Stomach (tissue), 9 donors: ENCODE measurements around the gene CDC45. TPM values are rescaled to one million over a fixed set of nuclear protein-coding genes. Genes with fewer than 3 reads are reported as not detected.

Experiments used
- DNase-seq, 2 donors: peaks; one replicate each; pipeline versions ENCODE4 v3.0.0 to v3.0.0-alpha.2; 2013 to 2019
- H3K27ac ChIP-seq, 5 donors: fragments of 200-600 bp in 4 of 5; sonication (generic) in 4 of 5; one replicate each; pipeline ENCODE4 v1.5.1; 2013 to 2019; ENCODE audit warnings: mild to moderate bottlenecking in 1 of 5, moderate library complexity in 1 of 5
- H3K27me3 ChIP-seq, 3 donors: fragments of 200-600 bp; sonication (generic); one replicate each; pipeline ENCODE4 v1.5.1; 2017 to 2019; ENCODE audit warnings: mixed run types in 1 of 3
- H3K36me3 ChIP-seq, 4 donors: fragments of 200-600 bp; sonication (generic); 1 replicate in 3 of 4; 2 replicates in 1 of 4; pipeline ENCODE4 v1.5.1; 2016 to 2019
- H3K4me1 ChIP-seq, 4 donors: fragments of 200-600 bp; sonication (generic); one replicate each; pipeline ENCODE4 v1.5.1; 2016 to 2019
- H3K4me3 ChIP-seq, 4 donors: fragments of 200-600 bp; sonication (generic) in 3 of 4; one replicate each; pipeline ENCODE4 v1.5.1; 2016 to 2019; ENCODE audit warnings: mild to moderate bottlenecking in 1 of 4
- H3K9me3 ChIP-seq, 4 donors: fragments of 200-600 bp; sonication (generic); one replicate each; pipeline ENCODE4 v1.5.1; 2016 to 2019
- EP300 ChIP-seq: sonication (generic); formaldehyde crosslinking; IDR thresholded peaks from one replicate; pipeline ENCODE4 v1.6.1; 2017; ENCODE audit warnings: antibody characterized with exemption
- POLR2A ChIP-seq, 4 donors: fragments of 450-650 bp; IDR thresholded peaks; one replicate each; pipeline ENCODE4 v1.6.1; 2016; ENCODE audit warnings: antibody characterized with exemption in 4 of 4, control low read depth in 2 of 4, mild to moderate bottlenecking in 1 of 4, moderate library complexity in 1 of 4
- POLR2AphosphoS5 ChIP-seq, 3 donors: sonication (generic); formaldehyde crosslinking; IDR thresholded peaks; one replicate each; pipeline ENCODE4 v1.6.1; 2016; ENCODE audit warnings: antibody characterized with exemption in 3 of 3
- WGBS, 5 donors: extraction: QIAGEN DNeasy Blood & Tissue Kit in 3 of 5; methylation state at CpG; one replicate each; pipeline versions ENCODE4 v1.1.5 to v1.1.7; 2013 to 2018; 5-methylcytosine and 5-hydroxymethylcytosine counted together
- intact Hi-C: fragments of 100-400 bp; cut with DNase I; formaldehyde crosslinking; loops from one replicate; pipeline ENCODE4 v1.15.1; 2023; ENCODE audit warnings: low total_unique reads
- polyA plus RNA-seq, 3 donors: library from polyadenylated mRNA; stranded (reverse); fragments of 200-250 nt; gene quantifications; one replicate each; pipeline ENCODE4 v1.2.3, GENCODE V29; 2013
- total RNA-seq, 5 donors: library from RNA; depleted of rRNA; stranded (reverse); fragments of >200 nt; gene quantifications; one replicate each; pipeline versions ENCODE4 v1.1.0 to v1.2.3, GENCODE V29; 2014 to 2016
- TF ChIP-seq, protein P1 (sequence below), 7 experiments: fragments of 450-650 bp in 4 of 7; fragments of 200-600 bp in 3 of 7; sonication (generic) in 3 of 7; IDR thresholded peaks; one replicate each; pipeline ENCODE4 v1.5.1; 2016 to 2019; ENCODE audit warnings: antibody characterized with exemption in 7 of 7, control low read depth in 2 of 7, mild to moderate bottlenecking in 1 of 7
- donor health status: healthy with polysubstance abuse.
- donor health status: Bipolar disorder and iron deficiency.
- donor health status: healthy.

Gene CDC45
- total and polyA plus RNA-seq, 8 donors, result 1.2 to 44.2 (median 5.4) TPM; not detected in 1

DNA sequence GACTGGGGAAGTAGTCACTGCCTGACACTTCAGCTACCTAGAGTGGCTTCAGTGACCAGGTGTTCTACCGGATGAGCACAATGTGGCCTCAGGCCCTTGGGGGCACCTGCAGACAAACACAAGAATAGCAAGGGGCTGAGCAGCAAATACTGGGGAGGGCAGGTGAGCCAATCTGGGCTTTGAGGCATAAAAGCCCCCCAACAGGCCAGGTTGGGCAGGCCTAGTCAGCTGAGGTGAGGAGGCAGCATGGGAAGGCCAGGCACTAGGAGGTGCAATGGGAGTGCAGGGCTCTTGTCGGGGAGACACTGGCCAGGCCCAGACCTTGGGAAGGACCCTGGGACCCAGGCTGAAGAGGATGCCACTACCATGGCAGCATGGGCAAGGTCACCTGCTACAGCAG is 9.7 kb upstream of the CDC45 start:
- H3K9me3 ChIP-seq, result no peaks in the 10 kb centered on the region
- peaks cover 0 to 4% (median 0%) of the 10 kb centered on the region in 4 donors for H3K4me1 ChIP-seq
- no peak overlapping the region for H3K27ac ChIP-seq
- TF ChIP-seq POLR2A (IDR thresholded peaks at IDR 0.05) (no peak), POLR2AphosphoS5 (IDR thresholded peaks at IDR 0.05) (no peak), EP300 (no peak)
- TF ChIP-seq, protein P1, sequence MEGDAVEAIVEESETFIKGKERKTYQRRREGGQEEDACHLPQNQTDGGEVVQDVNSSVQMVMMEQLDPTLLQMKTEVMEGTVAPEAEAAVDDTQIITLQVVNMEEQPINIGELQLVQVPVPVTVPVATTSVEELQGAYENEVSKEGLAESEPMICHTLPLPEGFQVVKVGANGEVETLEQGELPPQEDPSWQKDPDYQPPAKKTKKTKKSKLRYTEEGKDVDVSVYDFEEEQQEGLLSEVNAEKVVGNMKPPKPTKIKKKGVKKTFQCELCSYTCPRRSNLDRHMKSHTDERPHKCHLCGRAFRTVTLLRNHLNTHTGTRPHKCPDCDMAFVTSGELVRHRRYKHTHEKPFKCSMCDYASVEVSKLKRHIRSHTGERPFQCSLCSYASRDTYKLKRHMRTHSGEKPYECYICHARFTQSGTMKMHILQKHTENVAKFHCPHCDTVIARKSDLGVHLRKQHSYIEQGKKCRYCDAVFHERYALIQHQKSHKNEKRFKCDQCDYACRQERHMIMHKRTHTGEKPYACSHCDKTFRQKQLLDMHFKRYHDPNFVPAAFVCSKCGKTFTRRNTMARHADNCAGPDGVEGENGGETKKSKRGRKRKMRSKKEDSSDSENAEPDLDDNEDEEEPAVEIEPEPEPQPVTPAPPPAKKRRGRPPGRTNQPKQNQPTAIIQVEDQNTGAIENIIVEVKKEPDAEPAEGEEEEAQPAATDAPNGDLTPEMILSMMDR (IDR thresholded peaks at IDR 0.05), result no peak
- H3K27me3 ChIP-seq, result no peaks in the 10 kb centered on the region
- intact Hi-C loops, result no loop called here
- no peak overlapping the region for H3K4me3 ChIP-seq
- 91 to 100% (median 98%) methylated on average over 2 of the region's 2 CpGs for WGBS, 5 donors
- H3K36me3 ChIP-seq, result peaks cover 94 to 100% (median 100%) of the 10 kb centered on the region in 4 donors
- DNase-seq, result no peak

DNA sequence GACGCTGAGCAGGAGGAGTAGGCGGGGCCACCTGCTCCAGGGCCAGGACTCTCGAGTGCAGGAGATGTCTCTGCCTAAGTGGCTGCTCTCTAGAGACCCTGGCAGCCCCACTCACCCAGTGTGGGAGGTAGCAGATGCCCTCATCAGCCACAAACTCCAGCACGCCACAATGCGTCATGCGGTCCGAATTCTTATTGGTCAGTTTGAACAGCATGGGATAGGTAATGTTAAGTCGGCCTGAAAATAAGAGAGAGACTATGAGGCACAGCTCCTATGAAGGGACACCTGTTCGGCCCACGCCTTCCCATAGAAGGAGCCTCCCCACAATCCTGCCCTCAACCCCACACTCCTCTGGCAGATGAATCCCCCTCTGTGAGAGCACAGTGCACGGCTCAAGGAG is 8.1 kb upstream of the CDC45 start:
- 88 to 94% (median 91%) methylated on average over 10 to 11 of the region's 11 CpGs for WGBS, 5 donors
- intact Hi-C loops, result no loop called here
- H3K36me3 ChIP-seq, result peaks cover 78 to 95% (median 89%) of the 10 kb centered on the region in 4 donors

DNA sequence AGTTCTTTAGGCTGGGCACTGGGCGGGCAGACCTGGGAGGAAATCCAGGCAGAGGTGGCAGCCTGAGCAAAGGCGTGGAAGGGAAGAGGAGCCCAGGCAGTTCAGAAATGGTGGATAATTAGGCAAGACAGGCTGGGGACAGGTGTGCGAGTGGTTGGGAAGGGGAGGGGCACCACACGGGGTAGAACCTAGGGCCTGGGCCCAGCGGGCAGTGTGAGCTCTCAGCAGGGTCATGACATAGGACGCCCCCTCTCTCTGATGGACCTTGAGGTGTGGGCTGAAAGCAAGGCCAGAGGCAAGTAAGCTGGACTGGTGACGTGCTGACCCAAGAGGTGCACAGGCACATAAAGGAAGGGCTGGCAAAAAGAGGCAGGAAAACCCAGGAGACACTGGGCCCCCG is 7.5 kb upstream of the CDC45 start:
- no peaks in the 10 kb centered on the region for H3K9me3 ChIP-seq
- no peaks in the 10 kb centered on the region for H3K27me3 ChIP-seq
- H3K4me3 ChIP-seq, result no peak overlapping the region
- intact Hi-C loops, result no loop called here
- no peak for DNase-seq
- H3K27ac ChIP-seq, result no peak overlapping the region
- peaks cover 4 to 25% (median 14%) of the 10 kb centered on the region in 4 donors for H3K4me1 ChIP-seq
- WGBS, 5 donors, result 89 to 96% (median 92%) methylated on average over 8 of the region's 8 CpGs
- TF ChIP-seq, protein P1 (IDR thresholded peaks at IDR 0.05), result no peak
- TF ChIP-seq EP300, result no peak
- no peak for TF ChIP-seq POLR2A (IDR thresholded peaks at IDR 0.05)
- TF ChIP-seq POLR2AphosphoS5 (IDR thresholded peaks at IDR 0.05), result no peak
- peaks cover 71 to 89% (median 83%) of the 10 kb centered on the region in 4 donors for H3K36me3 ChIP-seq

More for the DNA sequence above, 8.1 kb upstream of the CDC45 start:
- no peak for DNase-seq
- no peak overlapping the region for H3K27ac ChIP-seq
- no peak overlapping the region for H3K4me3 ChIP-seq
- H3K9me3 ChIP-seq, result no peaks in the 10 kb centered on the region
- no peaks in the 10 kb centered on the region for H3K27me3 ChIP-seq
- TF ChIP-seq POLR2AphosphoS5 (IDR thresholded peaks at IDR 0.05), result no peak
- TF ChIP-seq, protein P1 (IDR thresholded peaks at IDR 0.05), result no peak
- no peak for TF ChIP-seq EP300
- no peak for TF ChIP-seq POLR2A (IDR thresholded peaks at IDR 0.05)
- peaks cover 0 to 19% (median 10%) of the 10 kb centered on the region in 4 donors for H3K4me1 ChIP-seq

DNA sequence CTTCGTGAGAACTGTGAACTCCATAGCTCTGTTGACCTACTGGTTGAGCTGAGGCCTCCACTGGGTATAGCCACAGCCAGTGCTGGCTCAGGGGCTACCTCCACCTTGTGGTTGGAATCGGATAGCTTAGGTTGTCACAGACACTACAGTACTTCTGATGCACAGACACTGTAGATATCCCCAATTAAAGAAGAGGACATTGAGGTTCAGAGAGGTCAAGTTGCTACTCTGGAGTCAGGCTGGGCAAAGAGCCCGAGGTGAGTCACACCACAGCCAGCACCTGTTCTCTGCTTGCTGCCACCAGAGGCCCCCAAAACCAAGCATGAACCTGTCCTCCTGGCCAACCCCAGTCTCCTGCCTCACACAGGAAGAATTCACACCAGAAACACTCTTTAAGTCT is 6.1 kb upstream of the CDC45 start:
- DNase-seq, result no peak
- Histone ChIP-seq H3K4me1 (peaks cover 8 to 36% (median 25%) of the 10 kb centered on the region in 4 donors), H3K36me3 (peaks cover 59 to 75% (median 69%) of the 10 kb centered on the region in 4 donors), H3K27ac (no peak overlapping the region), H3K27me3 (no peaks in the 10 kb centered on the region), H3K9me3 (no peaks in the 10 kb centered on the region), H3K4me3 (no peak overlapping the region)
- TF ChIP-seq, protein P1 (IDR thresholded peaks at IDR 0.05), result no peak
- TF ChIP-seq POLR2AphosphoS5 (IDR thresholded peaks at IDR 0.05) (no peak), EP300 (no peak), POLR2A (IDR thresholded peaks at IDR 0.05) (no peak)
- 61 to 82% (median 72%) methylated on average over 3 of the region's 3 CpGs for WGBS, 5 donors
- intact Hi-C loops, result no loop called here
